ENCODE results near the gene IL4I1. TPM values are rescaled to one million over a fixed set of nuclear protein-coding genes. Genes with fewer than 3 reads are reported as not detected.

The IL4I1 gene
- polyA plus RNA-seq, 3 donors = 3.2 to 7.2 (median 3.9) TPM

- DNase-seq (ENCODE audit: extremely low read depth in 1 of 11, low read depth in 9 of 11, low spot score in 4 of 11) = no peak
Observed at GRCh38 chr19:49884760-49885159, 11.9 kb downstream of the IL4I1 start.

DNA sequence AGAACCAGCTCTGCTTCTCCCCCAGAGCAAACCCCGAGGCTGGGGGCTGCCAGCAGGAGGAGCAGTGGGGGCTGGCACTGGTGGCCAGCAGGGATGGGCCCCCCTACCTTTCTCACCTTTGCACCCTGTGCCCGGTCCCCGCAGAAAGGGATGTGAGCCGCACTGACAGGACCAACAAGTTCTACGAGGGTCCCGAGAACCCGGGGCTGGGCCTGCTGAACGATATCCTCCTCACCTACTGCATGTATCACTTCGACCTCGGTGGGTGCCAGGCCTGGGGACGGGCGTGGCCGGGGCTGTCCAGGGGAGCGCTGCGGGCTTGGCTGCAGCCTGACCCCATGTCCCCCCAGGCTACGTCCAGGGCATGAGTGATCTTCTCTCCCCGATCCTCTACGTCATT, 12.6 kb downstream of the IL4I1 start:
- no peak for DNase-seq (ENCODE audit: extremely low read depth in 1 of 11, low read depth in 9 of 11, low spot score in 4 of 11)

- DNase-seq (ENCODE audit: extremely low read depth in 1 of 11, low read depth in 9 of 11, low spot score in 4 of 11) = no peak
Observed at GRCh38 chr19:49883094-49883493, 13.6 kb downstream of the IL4I1 start.

DNA sequence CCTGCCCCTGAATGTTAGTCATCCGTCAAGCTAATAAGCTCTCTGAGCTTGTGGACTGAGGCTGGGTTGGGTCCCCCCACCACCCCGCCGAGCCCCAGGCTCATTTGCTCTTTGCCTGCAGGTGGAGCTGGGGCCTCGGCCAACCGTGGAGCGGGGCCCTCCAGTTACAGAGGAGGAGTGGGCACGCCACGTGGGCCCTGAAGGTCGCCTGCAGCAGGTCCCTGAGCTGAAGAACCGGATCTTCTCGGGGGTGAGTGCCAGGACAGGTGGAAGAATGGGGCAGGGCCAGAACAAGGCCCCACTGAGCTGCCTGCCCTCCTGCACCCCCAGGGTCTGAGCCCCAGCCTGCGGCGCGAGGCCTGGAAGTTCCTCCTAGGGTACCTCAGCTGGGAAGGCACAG, 14.0 kb downstream of the IL4I1 start:
- DNase-seq (ENCODE audit: extremely low read depth in 1 of 11, low read depth in 9 of 11, low spot score in 4 of 11) = no peak

GRCh38 chr19:49881672-49882394, 14.9 kb downstream of the IL4I1 start:
- no peak for DNase-seq (ENCODE audit: extremely low read depth in 1 of 11, low read depth in 9 of 11, low spot score in 4 of 11)

GRCh38 chr19:49881186-49881585, 15.5 kb downstream of the IL4I1 start:
- no peak for DNase-seq (ENCODE audit: extremely low read depth in 1 of 11, low read depth in 9 of 11, low spot score in 4 of 11)

GRCh38 chr19:49880162-49880869, 16.4 kb downstream of the IL4I1 start:
- no peak for DNase-seq (ENCODE audit: extremely low read depth in 1 of 11, low read depth in 9 of 11, low spot score in 4 of 11)

GRCh38 chr19:49879243-49879963, 17.3 kb downstream of the IL4I1 start:
- no peak for DNase-seq (ENCODE audit: extremely low read depth in 1 of 11, low read depth in 9 of 11, low spot score in 4 of 11)

DNA sequence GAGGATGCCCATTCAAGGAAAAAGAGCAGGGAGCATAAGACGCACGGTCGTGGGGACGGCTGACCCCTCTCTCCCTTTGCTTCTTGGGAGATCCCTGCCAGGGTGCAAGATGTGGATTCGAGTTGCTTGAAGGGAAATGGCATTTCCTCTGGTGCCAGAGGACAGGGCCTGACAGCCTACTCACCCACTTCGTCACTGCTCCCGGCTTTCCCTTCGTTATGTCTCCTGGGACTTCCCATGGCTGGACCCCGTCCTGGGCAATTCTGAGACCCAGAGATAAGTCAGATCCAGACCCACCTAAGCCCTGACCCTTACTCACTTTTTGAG, 18.0 kb downstream of the IL4I1 start:
- DNase-seq (ENCODE audit: extremely low read depth in 1 of 11, low read depth in 9 of 11, low spot score in 4 of 11) = no peak

DNA sequence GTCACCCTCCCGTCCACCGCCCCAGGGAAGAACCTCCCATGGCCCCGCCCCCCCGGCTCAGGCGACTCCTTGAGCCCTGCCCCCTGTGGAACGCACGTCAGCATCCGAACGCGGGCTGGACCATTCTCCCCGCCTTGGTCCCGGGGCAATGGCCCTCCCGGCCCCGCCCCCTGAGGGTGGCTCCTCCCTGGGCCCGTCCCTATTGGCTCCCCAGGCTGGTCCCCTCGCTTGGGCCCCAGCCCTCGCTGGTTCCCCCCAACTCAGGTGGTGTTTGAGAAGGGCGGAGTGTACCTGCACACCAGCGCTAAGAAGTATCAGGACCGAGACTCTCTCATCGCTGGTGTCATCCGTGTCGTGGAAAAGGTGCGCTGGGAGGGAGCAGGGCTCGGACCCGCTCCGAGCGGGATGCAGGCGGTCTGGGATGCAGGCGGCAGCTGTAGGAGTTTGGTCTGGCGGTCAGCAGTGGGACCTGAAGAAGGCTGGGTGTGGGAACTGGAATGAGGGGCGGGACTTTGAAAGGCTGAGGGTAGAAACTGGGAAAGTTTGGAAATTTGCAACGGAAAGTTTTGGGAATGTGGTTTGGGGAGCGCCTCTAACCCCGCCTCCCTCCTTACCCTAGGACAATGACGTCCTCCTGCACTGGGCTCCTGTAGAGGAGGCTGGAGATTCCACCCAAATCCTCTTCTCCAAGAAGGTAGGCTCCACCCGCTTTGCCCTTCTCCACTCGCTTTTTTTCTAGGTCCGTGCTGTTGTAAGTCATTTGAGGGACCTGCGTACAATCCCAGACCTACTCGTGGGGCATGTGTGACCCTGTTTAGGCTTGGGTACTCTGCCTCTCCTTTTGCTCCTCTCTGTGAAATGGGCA, 18.6 kb downstream of the IL4I1 start:
- peak; percentile 91 to 98 (median 96) for DNase-seq (ENCODE audit: extremely low read depth in 1 of 11, low read depth in 9 of 11, low spot score in 4 of 11)

- DNase-seq (ENCODE audit: extremely low read depth in 1 of 11, low read depth in 9 of 11, low spot score in 4 of 11) = peak; percentile 99 to 100 (median 100)
Observed at GRCh38 chr19:49877020-49877878, 19.4 kb downstream of the IL4I1 start, which contains the start of the genes AKT1S1 and TBC1D17. Gene AKT1S1 (minus strand): TSS chr19:49877355. CDS start chr19:49873295, 4,060 bp downstream. Gene TBC1D17 (plus strand): TSS chr19:49877702. CDS start chr19:49877724, 22 bp downstream.

DNA sequence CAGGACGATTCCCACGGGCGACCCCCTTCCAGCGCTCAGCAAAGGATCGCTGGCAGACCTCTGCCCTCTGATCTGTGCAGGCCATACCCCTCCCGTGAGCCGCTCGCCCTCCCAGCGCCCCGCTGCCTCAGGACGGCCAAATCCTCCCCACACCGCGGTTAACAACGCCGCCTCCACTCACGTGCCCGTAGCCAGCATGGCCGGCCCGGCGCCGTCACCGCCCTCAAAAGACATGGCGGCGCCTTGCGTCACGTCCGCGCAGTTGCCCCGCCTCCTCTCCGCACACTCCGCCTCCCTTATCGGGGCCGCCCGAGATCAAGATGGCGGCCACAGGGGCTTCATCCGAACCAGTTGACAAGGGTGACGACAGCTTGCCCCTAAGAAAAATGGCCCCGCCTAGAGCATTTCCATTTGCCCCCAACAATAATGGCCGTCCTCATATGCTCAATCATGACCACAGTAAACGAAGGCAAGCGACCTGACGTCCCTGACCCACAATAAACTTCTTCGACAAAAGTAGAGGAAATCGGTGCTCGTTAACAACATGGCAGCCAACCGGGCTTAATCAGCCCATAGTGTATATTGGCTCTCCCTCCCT, 20.2 kb downstream of the IL4I1 start:
- peak; percentile 95 to 99 (median 98) for DNase-seq (ENCODE audit: extremely low read depth in 1 of 11, low read depth in 9 of 11, low spot score in 4 of 11)

GRCh38 chr19:49875857-49876421, 20.7 kb downstream of the IL4I1 start:
- DNase-seq (ENCODE audit: extremely low read depth in 1 of 11, low read depth in 9 of 11, low spot score in 4 of 11) = peak in 1 of 11 donors; percentile 70

DNA sequence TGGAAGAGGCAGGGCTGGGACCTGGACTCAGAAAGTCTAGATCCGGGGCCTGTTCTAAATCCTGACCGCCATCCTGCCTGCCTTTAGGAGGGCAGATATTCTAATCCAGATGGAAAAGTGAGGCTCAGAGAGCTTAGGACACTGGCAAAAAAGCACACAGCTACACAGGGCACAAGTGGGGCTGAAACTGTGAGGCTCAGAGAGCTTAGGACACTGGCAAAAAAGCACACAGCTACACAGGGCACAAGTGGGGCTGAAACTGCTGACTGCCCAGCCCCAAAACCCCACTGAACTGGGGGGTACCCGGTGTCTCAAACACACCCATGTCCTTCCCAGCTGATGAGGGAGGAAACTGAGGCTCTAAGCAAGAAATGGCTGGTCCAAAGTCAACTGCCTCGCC, 21.5 kb downstream of the IL4I1 start:
- no peak for DNase-seq (ENCODE audit: extremely low read depth in 1 of 11, low read depth in 9 of 11, low spot score in 4 of 11)

GRCh38 chr19:49874503-49875157, 22.1 kb downstream of the IL4I1 start:
- no peak for DNase-seq (ENCODE audit: extremely low read depth in 1 of 11, low read depth in 9 of 11, low spot score in 4 of 11)

GRCh38 chr19:49873834-49874233, 22.9 kb downstream of the IL4I1 start:
- no peak for DNase-seq (ENCODE audit: extremely low read depth in 1 of 11, low read depth in 9 of 11, low spot score in 4 of 11)

- DNase-seq (ENCODE audit: extremely low read depth in 1 of 11, low read depth in 9 of 11, low spot score in 4 of 11) = no peak
Observed at GRCh38 chr19:49873129-49873521, 23.6 kb downstream of the IL4I1 start.
